Endometrium (tissue), 2 donors: ENCODE results near the gene GCAT.

Experiments used
- FAIRE-seq: peaks from 2 replicates; lab custom pipeline; 2012; peaks lifted over from hg19 to GRCh38; lab: Jason Lieb, UNC
- donor health status: control.
- donor health status: control.

Gene GCAT

GRCh38 chr22:37809672-37810333 lies 2.1 kb downstream of the GCAT start:
- FAIRE-seq, result no peak

GRCh38 chr22:37811867-37812266 lies 4.1 kb downstream of the GCAT start:
- FAIRE-seq, result no peak

- no peak for FAIRE-seq
Observed at GRCh38 chr22:37812869-37813678, 5.3 kb downstream of the GCAT start.

- no peak for FAIRE-seq
Observed at GRCh38 chr22:37815593-37815992, 7.9 kb downstream of the GCAT start.

DNA sequence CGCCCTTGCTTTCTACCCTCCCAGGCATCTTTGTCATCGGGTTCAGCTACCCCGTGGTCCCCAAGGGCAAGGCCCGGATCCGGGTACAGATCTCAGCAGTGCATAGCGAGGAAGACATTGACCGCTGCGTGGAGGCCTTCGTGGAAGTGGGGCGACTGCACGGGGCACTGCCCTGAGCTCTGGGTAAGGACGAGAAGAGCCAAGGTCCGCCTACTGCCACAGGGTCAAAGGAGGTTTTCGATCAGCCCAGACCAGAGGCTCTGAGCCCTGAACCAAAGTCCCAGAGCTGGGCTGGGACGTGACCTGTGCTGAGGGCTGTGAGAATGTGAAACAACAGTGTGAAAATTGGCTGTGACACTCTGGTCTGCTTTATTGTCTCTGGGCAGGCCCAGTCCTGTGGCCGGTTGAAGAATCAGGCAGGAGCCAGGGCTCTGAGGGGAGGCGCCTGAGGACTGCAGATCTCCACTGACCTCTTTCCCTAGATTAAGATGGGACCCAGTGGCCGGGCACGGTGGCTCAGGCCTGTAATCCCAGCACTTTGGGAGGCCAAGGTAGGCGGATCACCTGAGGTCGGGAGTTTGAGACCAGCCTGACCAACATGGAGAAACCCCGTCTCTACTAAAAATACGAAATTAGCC lies 8.9 kb downstream of the GCAT start:
- FAIRE-seq, result no peak

DNA sequence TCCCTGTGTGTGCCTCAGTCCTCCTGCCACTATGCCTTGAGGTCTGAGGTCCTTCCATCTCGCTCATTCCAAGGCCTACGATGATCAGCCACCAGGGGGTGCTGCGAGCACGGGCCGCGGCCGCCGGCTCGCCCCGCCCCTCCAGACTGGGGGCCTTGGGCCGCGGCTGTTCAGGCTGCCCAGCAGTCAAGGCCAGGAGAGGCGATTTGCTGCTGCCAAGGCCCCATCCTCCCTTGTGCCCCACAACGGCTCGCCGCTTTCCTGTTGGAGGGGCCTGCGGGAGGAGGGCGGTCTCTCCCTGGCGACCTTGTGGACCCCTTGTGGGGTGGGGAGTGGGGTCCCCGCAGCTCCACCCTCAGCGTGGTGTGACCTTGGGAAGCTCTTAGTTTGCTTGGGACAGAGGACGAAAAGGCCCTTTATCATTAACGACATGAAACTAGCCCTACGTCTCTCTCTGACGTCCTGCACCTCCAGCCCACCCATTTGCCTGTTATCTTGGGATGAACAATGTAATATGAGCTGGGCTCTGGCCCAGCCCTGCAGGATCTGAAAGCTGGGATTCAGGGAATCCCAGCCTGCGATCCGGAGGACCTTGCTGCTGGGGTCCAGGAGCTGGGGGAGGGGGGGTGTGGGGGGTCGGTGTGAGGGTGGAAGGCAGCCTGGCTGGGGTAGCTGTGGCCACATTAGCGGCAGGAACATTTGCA lies 10.1 kb downstream of the GCAT start:
- FAIRE-seq, result no peak

DNA sequence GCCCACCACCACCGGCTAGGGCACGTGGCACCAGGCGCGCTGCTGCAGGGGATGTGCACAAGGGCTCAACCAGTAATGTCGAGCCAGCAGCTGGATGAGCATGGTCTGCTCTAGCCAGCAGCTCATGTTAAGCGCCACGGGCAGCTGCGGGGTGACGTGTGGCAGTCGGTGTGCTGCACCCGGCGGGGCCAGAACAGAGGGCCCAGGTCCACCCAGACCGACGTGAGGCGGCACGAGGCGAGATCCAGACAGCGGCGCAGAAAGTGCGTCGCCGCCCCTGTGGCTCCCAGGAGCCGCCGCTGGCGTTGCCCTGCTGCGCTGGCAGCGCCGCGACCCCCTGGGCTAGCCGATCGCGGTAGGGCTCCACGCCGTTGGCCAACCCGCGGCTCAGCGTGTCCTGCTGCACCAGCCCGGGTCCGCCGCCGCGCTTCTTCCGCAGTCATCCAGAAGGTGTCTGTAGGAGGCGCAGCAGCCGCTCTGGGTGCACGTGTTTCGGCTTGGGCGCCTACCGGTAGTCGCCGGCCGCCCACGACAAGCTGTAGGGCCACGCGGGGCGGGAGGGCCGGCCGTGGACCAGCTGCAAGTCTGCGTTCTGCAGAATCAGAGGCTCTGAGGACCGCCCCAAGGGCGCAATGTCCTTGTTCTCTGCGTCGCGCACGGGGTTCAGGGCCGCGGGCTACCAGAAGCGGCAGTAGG lies 10.8 kb downstream of the GCAT start:
- FAIRE-seq, result no peak

DNA sequence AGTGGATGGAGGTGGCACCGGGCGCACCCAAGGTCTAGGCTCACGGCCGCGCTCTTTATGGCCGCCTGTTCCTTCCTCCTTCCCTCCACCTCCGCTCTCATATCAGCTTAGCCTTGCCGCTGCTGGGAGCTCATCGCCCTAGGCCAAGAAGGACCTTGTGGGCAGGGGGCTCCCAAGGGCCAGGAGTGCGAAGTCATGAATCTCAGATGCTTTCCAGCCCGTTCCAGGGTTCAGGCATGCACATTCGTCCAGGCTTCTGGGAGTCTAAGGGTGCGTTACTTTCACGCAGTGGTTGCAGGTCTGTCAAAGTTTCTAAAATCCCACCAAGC lies 11.3 kb downstream of the GCAT start:
- FAIRE-seq, result no peak

GRCh38 chr22:37820350-37820749 lies 12.6 kb downstream of the GCAT start:
- no peak for FAIRE-seq

GRCh38 chr22:37822079-37822833 lies 14.5 kb downstream of the GCAT start:
- no peak for FAIRE-seq

- FAIRE-seq, result no peak
Observed at GRCh38 chr22:37823134-37823985, 15.6 kb downstream of the GCAT start, which contains the start of gene GALR3. Gene GALR3 (plus strand): TSS chr22:37823382. CDS start chr22:37823407, 25 bp downstream.

DNA sequence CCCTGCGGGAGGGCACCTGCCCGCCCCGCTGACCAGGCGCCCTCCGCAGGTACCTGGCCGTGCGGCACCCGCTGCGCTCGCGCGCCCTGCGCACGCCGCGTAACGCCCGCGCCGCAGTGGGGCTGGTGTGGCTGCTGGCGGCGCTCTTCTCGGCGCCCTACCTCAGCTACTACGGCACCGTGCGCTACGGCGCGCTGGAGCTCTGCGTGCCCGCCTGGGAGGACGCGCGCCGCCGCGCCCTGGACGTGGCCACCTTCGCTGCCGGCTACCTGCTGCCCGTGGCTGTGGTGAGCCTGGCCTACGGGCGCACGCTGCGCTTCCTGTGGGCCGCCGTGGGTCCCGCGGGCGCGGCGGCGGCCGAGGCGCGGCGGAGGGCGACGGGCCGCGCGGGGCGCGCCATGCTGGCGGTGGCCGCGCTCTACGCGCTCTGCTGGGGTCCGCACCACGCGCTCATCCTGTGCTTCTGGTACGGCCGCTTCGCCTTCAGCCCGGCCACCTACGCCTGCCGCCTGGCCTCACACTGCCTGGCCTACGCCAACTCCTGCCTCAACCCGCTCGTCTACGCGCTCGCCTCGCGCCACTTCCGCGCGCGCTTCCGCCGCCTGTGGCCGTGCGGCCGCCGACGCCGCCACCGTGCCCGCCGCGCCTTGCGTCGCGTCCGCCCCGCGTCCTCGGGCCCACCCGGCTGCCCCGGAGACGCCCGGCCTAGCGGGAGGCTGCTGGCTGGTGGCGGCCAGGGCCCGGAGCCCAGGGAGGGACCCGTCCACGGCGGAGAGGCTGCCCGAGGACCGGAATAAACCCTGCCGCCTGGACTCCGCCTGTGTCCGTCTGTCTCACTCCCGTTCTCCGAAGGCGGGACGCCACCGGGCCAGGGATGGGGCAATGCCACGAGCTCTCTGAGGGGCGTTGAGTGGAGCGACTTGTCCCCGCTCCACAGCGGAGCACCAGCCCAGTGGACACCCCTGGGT lies 17.2 kb downstream of the GCAT start:
- no peak for FAIRE-seq

DNA sequence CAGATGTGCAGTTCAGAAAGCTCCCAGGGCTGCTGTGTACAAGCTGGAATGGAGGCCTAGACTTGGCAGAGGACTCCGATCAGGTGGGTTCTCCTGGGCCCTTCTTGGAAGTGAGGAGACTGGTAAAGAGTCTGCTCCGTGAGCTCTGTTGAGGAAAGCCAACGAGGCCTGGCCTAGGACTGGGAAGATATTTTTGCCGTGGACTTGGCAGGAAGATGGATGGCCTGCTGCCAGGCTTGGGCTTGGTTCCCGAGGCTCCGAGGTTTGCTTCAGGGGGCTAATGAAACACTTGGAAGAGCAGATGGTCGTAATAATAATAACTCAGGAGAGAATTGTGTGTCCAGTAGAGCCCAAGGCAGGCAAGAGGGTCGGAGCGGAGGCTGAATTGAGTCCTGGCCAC lies 19.3 kb downstream of the GCAT start:
- FAIRE-seq, result no peak

DNA sequence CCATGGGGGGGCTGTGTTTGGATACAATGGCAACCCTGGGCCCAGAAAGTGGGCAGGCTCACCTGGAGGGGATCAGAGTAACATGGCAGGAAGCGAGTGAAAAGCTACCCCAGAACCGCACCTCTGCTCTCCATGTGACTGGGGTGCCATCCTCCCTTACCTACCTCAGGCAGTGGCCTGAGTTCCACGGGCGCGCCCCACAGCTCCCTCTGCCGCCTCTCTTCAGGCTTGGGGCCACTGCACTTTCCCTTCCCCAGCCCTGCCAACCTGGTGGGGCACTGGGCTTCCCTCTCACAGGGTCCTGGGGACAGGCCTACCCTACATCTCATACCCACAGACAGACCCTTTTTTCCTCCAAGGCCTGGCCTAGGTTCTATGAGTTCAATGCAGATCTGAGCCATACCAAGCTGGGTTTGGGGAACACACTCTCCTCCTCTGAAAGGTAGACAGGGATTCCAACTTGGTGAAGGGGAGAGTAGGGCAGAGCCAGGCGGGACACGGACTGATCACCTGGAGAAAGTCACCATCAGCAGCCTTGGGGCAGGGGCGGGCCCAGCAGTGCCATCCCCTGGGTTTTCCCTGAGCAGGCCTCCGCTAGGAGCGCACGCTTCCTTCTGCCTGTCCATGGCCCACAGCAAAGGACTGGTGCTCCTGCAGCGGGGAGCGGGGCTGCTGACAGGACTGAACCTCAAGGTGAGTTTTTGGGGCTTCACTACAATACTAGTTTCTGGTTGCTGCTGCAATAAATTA lies 22.5 kb downstream of the GCAT start:
- no peak for FAIRE-seq

DNA sequence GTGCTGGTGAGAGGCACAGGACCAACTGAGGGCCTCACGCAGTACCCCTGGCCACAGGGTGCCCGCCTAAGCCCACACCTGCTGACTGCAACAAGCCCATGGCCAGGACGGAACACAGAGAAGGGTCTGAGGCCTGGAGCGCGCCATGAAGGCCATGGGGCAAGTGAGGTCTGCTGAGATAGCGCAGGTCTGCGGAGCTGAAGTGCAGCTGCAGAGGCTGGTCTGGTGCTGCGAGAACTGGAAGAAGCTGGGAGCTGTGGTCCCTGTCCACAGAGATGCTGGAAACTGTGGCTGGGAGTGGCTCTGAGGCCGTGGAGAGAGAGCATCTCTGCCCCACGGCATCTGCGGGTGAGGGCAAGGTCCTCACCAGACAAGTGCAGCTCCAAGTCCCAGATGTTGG lies 23.7 kb downstream of the GCAT start:
- FAIRE-seq, result no peak

GRCh38 chr22:37832022-37832857 lies 24.5 kb downstream of the GCAT start:
- no peak for FAIRE-seq

GRCh38 chr22:37842015-37842793 lies 34.5 kb downstream of the GCAT start:
- FAIRE-seq, result no peak
